ENCODE results near the gene ATP5IF1.

ATP5IF1 gene

GRCh38 chr1:28257736-28258135 lies 21.8 kb downstream of the ATP5IF1 start:
- TF ChIP-seq CTCF (IDR thresholded peaks at IDR 0.05; ENCODE audit: control insufficient read depth, insufficient read depth, low read depth, low read length, missing control alignments) = no peak
- no peak for DNase-seq (ENCODE audit: low read depth)
- H3K4me3 ChIP-seq (ENCODE audit: control insufficient read depth, low read depth, low read length) = no peak overlapping the region

- peak overlapping the region; percentile 13 for H3K4me3 ChIP-seq (ENCODE audit: control insufficient read depth, low read depth, low read length)
- no peak for DNase-seq (ENCODE audit: low read depth)
- TF ChIP-seq CTCF (IDR thresholded peaks at IDR 0.05; ENCODE audit: control insufficient read depth, insufficient read depth, low read depth, low read length, missing control alignments) = no peak
Measured at GRCh38 chr1:28258628-28259251, 22.8 kb downstream of the ATP5IF1 start.

GRCh38 chr1:28259252-28259933 lies 23.5 kb downstream of the ATP5IF1 start, which contains the start of gene SESN2:
Gene SESN2, plus strand, starts transcription at chr1:28259518. Its CDS starts 330 bp downstream, at chr1:28259848.
- no peak for TF ChIP-seq CTCF (IDR thresholded peaks at IDR 0.05; ENCODE audit: control insufficient read depth, insufficient read depth, low read depth, low read length, missing control alignments)
- H3K4me3 ChIP-seq (ENCODE audit: control insufficient read depth, low read depth, low read length) = peak within 1 kb of the TSS; percentile 99
- peak; percentile 99 for DNase-seq (ENCODE audit: low read depth)

GRCh38 chr1:28259934-28260802 lies 24.2 kb downstream of the ATP5IF1 start:
- TF ChIP-seq CTCF (IDR thresholded peaks at IDR 0.05; ENCODE audit: control insufficient read depth, insufficient read depth, low read depth, low read length, missing control alignments) = no peak
- peak; percentile 47 for DNase-seq (ENCODE audit: low read depth)

GRCh38 chr1:28260803-28261174 lies 24.9 kb downstream of the ATP5IF1 start:
- no peak for DNase-seq (ENCODE audit: low read depth)
- peak overlapping the region; percentile 99 for H3K4me3 ChIP-seq (ENCODE audit: control insufficient read depth, low read depth, low read length)
- TF ChIP-seq CTCF (IDR thresholded peaks at IDR 0.05; ENCODE audit: control insufficient read depth, insufficient read depth, low read depth, low read length, missing control alignments) = no peak

More at GRCh38 chr1:28259934-28260802, 24.2 kb downstream of the ATP5IF1 start:
- peak overlapping the region; percentile 99 for H3K4me3 ChIP-seq (ENCODE audit: control insufficient read depth, low read depth, low read length)

GRCh38 chr1:28264897-28265296 lies 29.0 kb downstream of the ATP5IF1 start:
- H3K4me3 ChIP-seq (ENCODE audit: control insufficient read depth, low read depth, low read length) = no peak overlapping the region
- TF ChIP-seq CTCF (IDR thresholded peaks at IDR 0.05; ENCODE audit: control insufficient read depth, insufficient read depth, low read depth, low read length, missing control alignments) = no peak
- no peak for DNase-seq (ENCODE audit: low read depth)
